Caki2 (cell line): Measurements from ENCODE around the gene GALR3. TPM values are rescaled to one million over a fixed set of nuclear protein-coding genes. Genes with fewer than 3 reads are reported as not detected.

ENCODE experiments used
- DNase-seq: peaks from one replicate; pipeline ENCODE4 v3.0.0-alpha.2; 2015; ENCODE audit warnings: low read depth
- in situ Hi-C: cut with HindIII; loops from 2 replicates; pipeline ENCODE4 v1.10.0; 2016; ENCODE audit warnings: low sequenced_read_pairs, low pct_unique_long_range_greater_than_20kb, mixed read lengths
- total RNA-seq: library from RNA; depleted of rRNA; stranded (reverse); fragments of >200 nt; shearing (Covaris generic); gene quantifications from 2 replicates; pipeline ENCODE4 v1.2.3, GENCODE V29; 2014; ENCODE audit warnings: low replicate concordance; rRNA removed

The GALR3 gene
- total RNA-seq, 1 experiment from 2014 or later = not detected

- in situ Hi-C loops = no loop called here
Observed at GRCh38 chr22:37850801-37851200, 27.6 kb downstream of the GALR3 start.

DNA sequence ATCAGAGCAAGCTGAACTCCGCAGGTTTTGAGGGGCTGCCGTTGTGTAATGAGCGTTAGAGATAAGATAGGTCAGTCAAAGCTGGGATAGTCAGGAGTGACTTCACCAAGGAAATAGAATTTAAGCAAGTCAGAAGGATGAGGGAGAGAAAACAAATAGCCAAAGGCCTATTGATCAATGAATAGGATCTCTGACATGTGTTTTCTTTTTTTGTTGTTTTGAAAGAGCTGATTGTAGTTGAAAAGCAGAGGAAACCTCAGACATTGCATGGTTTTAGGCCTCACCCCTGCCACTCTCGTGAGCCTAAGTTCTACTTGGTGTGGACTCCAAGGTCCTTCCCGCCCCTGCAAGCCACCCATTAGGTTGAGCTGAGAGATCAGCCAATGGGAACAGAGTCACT is 29.2 kb downstream of the GALR3 start:
- no peak for DNase-seq
- in situ Hi-C loops = no loop called here

More at GRCh38 chr22:37850801-37851200, 27.6 kb downstream of the GALR3 start:
- no peak for DNase-seq

GRCh38 chr22:37854946-37855345 is 31.8 kb downstream of the GALR3 start:
- no peak for DNase-seq
- in situ Hi-C loops = no loop called here

DNA sequence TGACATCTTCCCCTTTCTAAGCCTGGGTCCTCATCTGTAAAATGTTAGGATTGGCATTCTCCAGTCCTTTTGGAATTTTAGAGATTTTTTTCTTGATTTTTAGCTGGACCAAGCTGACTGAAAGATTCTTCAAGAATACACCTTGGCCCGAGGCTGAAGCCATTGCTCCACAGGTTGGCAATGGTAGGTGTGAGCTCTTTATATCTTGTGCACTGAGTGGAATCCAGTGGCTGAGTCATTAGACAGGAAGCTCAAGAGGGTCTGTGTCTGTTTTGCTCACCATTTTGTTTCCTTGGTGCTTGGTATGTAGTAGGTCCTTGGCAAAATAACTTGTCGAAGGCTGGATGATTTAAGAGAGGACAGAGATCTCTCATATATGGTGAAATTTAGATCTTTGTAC is 32.3 kb downstream of the GALR3 start:
- in situ Hi-C loops = no loop called here
- DNase-seq = no peak

DNA sequence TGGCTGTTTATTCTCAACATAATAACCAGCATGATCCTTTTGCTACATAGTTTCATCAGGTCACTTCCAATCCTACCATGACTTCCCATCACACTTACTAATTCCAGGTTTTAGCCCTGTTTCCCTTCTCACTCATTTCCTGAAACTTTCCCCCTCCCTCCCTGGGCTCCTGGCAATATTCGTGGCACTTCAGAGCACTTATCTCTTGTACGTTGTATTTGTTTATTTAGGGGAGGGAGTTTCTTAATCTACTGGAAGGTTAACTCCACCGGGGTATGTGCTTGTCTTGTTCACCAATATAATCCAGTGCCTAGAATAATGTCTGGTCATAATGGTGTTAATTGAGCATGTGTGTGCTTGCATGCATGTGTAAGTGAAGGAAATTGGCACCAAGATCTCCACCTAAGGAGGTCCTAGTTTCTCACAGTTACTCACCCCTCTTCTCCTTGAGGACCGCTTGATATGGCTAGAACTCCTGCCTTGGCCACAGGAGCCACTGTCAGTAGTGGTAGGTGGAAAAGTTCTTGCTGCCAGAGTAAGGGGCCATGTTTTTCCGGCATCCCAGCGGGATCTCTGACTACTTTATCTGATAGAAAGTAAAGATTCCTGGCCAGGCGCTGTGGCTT is 37.7 kb downstream of the GALR3 start:
- DNase-seq = no peak
- in situ Hi-C loops = no loop called here

DNA sequence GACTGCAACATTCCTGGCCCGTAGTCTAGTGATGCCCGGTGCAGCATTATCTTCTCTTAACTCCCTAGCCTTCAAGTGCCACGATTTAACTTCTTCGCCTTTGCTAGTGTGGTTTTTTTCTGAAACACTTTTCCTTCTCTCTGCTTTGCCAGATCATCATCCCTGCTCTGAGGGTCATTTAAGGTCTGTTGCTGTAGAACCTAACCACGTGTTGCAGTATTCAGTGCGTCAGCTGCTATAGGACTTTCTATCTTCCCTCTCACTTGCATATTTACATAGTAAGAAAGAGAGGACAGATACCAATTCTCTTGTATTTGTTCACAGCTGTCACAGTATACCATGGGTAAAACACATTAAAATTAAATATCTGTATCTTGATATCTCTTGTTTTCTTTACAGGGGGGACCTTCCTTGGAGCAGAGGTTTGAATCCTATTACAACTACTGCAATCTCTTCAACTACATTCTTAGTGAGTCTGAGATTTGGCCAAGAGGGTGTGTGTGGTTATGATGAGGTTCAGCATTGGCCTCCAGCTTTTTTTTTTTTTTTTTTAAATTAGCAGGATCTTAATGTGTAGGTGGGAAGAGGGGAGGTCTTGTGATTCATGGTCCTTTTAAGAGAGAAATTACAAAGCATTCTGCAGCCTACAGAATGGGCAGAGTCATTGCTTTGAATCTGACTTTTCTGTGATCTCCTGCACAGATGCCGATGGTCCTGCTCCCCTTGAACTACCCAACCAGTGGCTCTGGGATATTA is 39.6 kb downstream of the GALR3 start:
- in situ Hi-C loops = no loop called here

DNA sequence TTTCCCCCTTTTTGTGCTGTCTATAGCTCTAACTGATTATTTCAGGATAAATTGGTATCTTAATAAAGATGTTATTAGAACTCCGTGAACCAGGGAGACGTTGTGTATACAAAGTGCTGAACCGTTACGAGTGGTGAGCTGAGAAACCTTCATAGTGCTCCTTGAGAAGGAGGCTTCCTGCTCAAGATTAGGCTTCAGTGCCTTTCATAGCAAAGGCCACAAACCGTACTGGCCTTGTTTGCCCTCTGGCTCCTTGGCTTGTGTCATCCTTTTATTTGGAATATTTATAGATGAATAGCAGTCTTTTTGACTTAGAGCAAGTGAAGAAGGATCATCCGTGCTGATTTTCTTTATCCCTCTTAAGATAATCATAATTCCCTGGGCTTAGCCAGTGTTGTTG is 42.3 kb downstream of the GALR3 start:
- no peak for DNase-seq
- in situ Hi-C loops = no loop called here

More for the DNA sequence above, 39.6 kb downstream of the GALR3 start:
- no peak for DNase-seq

- in situ Hi-C loops = no loop called here
- DNase-seq = no peak
Observed at GRCh38 chr22:37870273-37870672, 47.1 kb downstream of the GALR3 start.

Other genes with a start within 250 kb of the GALR3 start
- not detected in 2 replicates for gene LGALS2, start 243.3 kb upstream of the GALR3 start, total RNA-seq
- gene GGA1, start 214.5 kb upstream of the GALR3 start, total RNA-seq = 43.4 and 52.0 TPM in 2 replicates
- 1.2 and 3.2 TPM in 2 replicates for gene SH3BP1, start 183.7 kb upstream of the GALR3 start, total RNA-seq
- gene PDXP, start 164.7 kb upstream of the GALR3 start, total RNA-seq = 51.9 and 75.8 TPM in 2 replicates
- 5,023 and 5,137 TPM in 2 replicates for gene LGALS1, start 147.7 kb upstream of the GALR3 start, total RNA-seq
- 70.5 and 107 TPM in 2 replicates for gene NOL12, start 137.0 kb upstream of the GALR3 start, total RNA-seq
- gene TRIOBP, start 126.3 kb upstream of the GALR3 start, total RNA-seq = 233 and 274 TPM in 2 replicates
- gene GCAT, start 15.4 kb upstream of the GALR3 start, total RNA-seq = 33.4 and 42.3 TPM in 2 replicates
- 54.0 and 62.0 TPM in 2 replicates for gene ANKRD54, start 21.0 kb downstream of the GALR3 start, total RNA-seq
- gene EIF3L, start 26.0 kb downstream of the GALR3 start, total RNA-seq = 475 and 492 TPM in 2 replicates
- 12.5 and 25.7 TPM in 2 replicates for gene MICALL1, start 82.9 kb downstream of the GALR3 start, total RNA-seq
- 0.17 and 0.90 TPM in 2 replicates for gene C22orf23, start 130.2 kb downstream of the GALR3 start, total RNA-seq
- gene POLR2F, start 130.3 kb downstream of the GALR3 start, total RNA-seq = 275 and 283 TPM in 2 replicates
- not detected in 2 replicates for gene SOX10, start 161.2 kb downstream of the GALR3 start, total RNA-seq
- gene PICK1, start 234.0 kb downstream of the GALR3 start, total RNA-seq = 11.1 and 30.8 TPM in 2 replicates